OCI-LY7 (cell line): ENCODE results near the gene KRTAP10-5. TPM values are rescaled to one million over a fixed set of nuclear protein-coding genes. Genes with fewer than 3 reads are reported as not detected.

Experiments used
- BruUV-seq: library from RNA; stranded (reverse); fragments of 400-500 nt; replicated peaks from 2 replicates; lab custom pipeline; 2021; lab: Mats Ljungman, UMichigan
- CTCF ChIA-PET: fragments of 300-600 bp; sonication (Branson Sonifier 250); formaldehyde crosslinking; loops from one replicate; lab custom pipeline; 2022; ENCODE audit warnings: antibody characterized with exemption; ENCODE audit not compliant: unreplicated experiment; lab: Charles Lee
- POLR2A ChIA-PET: fragments of 300-600 bp; sonication (Branson Sonifier 250); formaldehyde crosslinking; loops from one replicate; lab custom pipeline; 2022; ENCODE audit warnings: antibody characterized with exemption; lab: Charles Lee
- DNase-seq: peaks from one replicate; pipeline ENCODE4 v3.0.0-alpha.2; 2015; ENCODE audit warnings: low spot score
- H2AFZ ChIP-seq: fragments of 200-600 bp; sonication (generic), shearing (Covaris generic); 2 replicates; pipeline ENCODE4 v1.6.1; 2014; ENCODE audit warnings: mild to moderate bottlenecking, antibody characterized with exemption, low read length, moderate library complexity
- H3K27ac ChIP-seq: fragments of 200-600 bp; sonication (generic); 2 replicates; pipeline ENCODE4 v1.5.1; 2014; ENCODE audit warnings: mixed run types, low read depth, mild to moderate bottlenecking, moderate library complexity, low read length, inconsistent platforms; ENCODE audit not compliant: poor library complexity, severe bottlenecking
- H3K36me3 ChIP-seq: fragments of 200-600 bp; sonication (generic); 2 replicates; pipeline ENCODE4 v1.6.1; 2014; ENCODE audit warnings: mild to moderate bottlenecking, antibody characterized with exemption, low read length, moderate library complexity, mixed read lengths; ENCODE audit not compliant: insufficient read depth
- H3K4me1 ChIP-seq: fragments of 200-600 bp; sonication (generic); 2 replicates; pipeline ENCODE4 v1.5.1; 2014; ENCODE audit warnings: mild to moderate bottlenecking, low read length; ENCODE audit not compliant: insufficient read depth, poor library complexity, severe bottlenecking
- H3K4me2 ChIP-seq: fragments of 200-600 bp; sonication (generic); 2 replicates; pipeline ENCODE4 v1.6.1; 2014; ENCODE audit warnings: mild to moderate bottlenecking, low read length
- H3K4me3 ChIP-seq: fragments of 200-600 bp; sonication (generic); 2 replicates; pipeline ENCODE4 v1.5.1; 2014; ENCODE audit warnings: mild to moderate bottlenecking, low read depth, low read length; ENCODE audit not compliant: poor library complexity, severe bottlenecking
- H3K79me2 ChIP-seq: fragments of 200-600 bp; sonication (generic); 2 replicates; pipeline ENCODE4 v1.6.1; 2016; ENCODE audit warnings: low read depth, mild to moderate bottlenecking, low read length, moderate library complexity, mixed read lengths; ENCODE audit not compliant: insufficient read depth
- H3K9me2 ChIP-seq: fragments of 200-600 bp; sonication (generic); 2 replicates; pipeline ENCODE4 v1.6.1; 2016; ENCODE audit warnings: mild to moderate bottlenecking, low read length, mixed read lengths; ENCODE audit not compliant: insufficient read depth
- H3K9me3 ChIP-seq: fragments of 200-600 bp; sonication (generic); 2 replicates; pipeline ENCODE4 v1.6.1; 2014; ENCODE audit warnings: mild to moderate bottlenecking, mixed run types, low read length, mixed read lengths
- H4K20me1 ChIP-seq: fragments of 200-600 bp; sonication (generic); 2 replicates; pipeline ENCODE4 v1.6.1; 2014; ENCODE audit warnings: mild to moderate bottlenecking, antibody characterized with exemption, low read length, moderate library complexity, mixed read lengths; ENCODE audit not compliant: insufficient read depth
- EZH2phosphoT487 ChIP-seq: fragments of 200-600 bp; sonication (generic); IDR thresholded peaks from 2 replicates; pipeline ENCODE4 v1.6.1; 2018; ENCODE audit warnings: low read depth, borderline replicate concordance, mild to moderate bottlenecking, mixed run types, antibody characterized with exemption, low read length, moderate library complexity, mixed read lengths
- intact Hi-C: fragments of 100-400 bp; cut with micrococcal nuclease; formaldehyde crosslinking; loops from one replicate; pipeline ENCODE4 v1.10.0; 2022; ENCODE audit not compliant: unreplicated experiment
- total RNA-seq, 2 experiments: library from RNA; depleted of rRNA in 1 of 2; stranded (reverse); fragments of >200 nt in 1 of 2; shearing (Covaris generic) in 1 of 2; gene quantifications; 2 replicates each; pipeline ENCODE4 v1.2.3, GENCODE V29; 2014 to 2022
- TF ChIP-seq, protein P1 (sequence below): fragments of 200-600 bp; sonication (generic); conservative IDR thresholded peaks from 2 replicates; pipeline ENCODE4 v1.5.1; 2014; ENCODE audit warnings: mild to moderate bottlenecking, antibody characterized with exemption, low read length, moderate library complexity, mixed read lengths

Gene KRTAP10-5
- total RNA-seq, 2 experiments from 2014 or later = not detected

DNA sequence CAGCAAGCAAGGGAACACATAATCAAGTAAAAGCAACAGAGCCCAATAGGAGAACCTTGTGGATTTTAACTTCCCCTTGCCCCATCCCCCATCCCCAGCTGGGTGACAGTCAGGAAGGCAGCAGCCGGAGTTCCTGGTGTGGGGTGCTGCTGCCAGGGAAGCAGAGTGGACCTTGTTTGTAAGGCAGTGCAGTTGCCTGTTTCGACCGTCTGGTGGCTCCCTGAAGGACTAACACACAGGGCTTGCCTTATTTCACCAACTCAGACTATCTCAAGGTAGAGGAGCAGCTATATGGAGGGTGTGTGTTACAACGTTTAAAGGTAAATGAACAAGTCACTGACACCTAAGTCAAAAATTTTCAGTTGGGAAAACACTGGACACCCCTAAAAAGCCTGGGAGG is 38.1 kb upstream of the KRTAP10-5 start:
- intact Hi-C loops = no loop called here
- DNase-seq = peak; percentile 5

GRCh38 chr21:44617071-44617501 is 36.7 kb upstream of the KRTAP10-5 start:
- DNase-seq = no peak
- Histone ChIP-seq H3K9me3 (peaks cover 13% of the 10 kb centered on the region; the same call in 1 of the 2 replicates), H3K4me1 (peaks cover 12% of the 10 kb centered on the region), H4K20me1 (no peaks in the 10 kb centered on the region), H3K9me2 (no peaks in the 10 kb centered on the region), H3K4me2 (no peak overlapping the region), H2AFZ (no peak overlapping the region), H3K27ac (no peak overlapping the region), H3K79me2 (no peaks in the 10 kb centered on the region), H3K36me3 (no peaks in the 10 kb centered on the region), H3K4me3 (no peak overlapping the region)
- intact Hi-C loops = no loop called here
- ChIA-PET POLR2A (no interaction called here), CTCF (no interaction called here)
- no TSS peak for BruUV-seq
- no peak for TF ChIP-seq EZH2phosphoT487
- TF ChIP-seq, protein P1, sequence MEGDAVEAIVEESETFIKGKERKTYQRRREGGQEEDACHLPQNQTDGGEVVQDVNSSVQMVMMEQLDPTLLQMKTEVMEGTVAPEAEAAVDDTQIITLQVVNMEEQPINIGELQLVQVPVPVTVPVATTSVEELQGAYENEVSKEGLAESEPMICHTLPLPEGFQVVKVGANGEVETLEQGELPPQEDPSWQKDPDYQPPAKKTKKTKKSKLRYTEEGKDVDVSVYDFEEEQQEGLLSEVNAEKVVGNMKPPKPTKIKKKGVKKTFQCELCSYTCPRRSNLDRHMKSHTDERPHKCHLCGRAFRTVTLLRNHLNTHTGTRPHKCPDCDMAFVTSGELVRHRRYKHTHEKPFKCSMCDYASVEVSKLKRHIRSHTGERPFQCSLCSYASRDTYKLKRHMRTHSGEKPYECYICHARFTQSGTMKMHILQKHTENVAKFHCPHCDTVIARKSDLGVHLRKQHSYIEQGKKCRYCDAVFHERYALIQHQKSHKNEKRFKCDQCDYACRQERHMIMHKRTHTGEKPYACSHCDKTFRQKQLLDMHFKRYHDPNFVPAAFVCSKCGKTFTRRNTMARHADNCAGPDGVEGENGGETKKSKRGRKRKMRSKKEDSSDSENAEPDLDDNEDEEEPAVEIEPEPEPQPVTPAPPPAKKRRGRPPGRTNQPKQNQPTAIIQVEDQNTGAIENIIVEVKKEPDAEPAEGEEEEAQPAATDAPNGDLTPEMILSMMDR = no peak

More for the DNA sequence above, 38.1 kb upstream of the KRTAP10-5 start:
- no peak overlapping the region for H3K4me3 ChIP-seq
- peak overlapping the region; percentile 62 for H2AFZ ChIP-seq
- BruUV-seq = no TSS peak
- H3K9me3 ChIP-seq = peaks cover 19% of the 10 kb centered on the region
- H3K9me2 ChIP-seq = no peaks in the 10 kb centered on the region
- CTCF ChIA-PET = no interaction called here
- H3K79me2 ChIP-seq = no peaks in the 10 kb centered on the region
- no peak for TF ChIP-seq EZH2phosphoT487
- TF ChIP-seq, protein P1 = no peak
- POLR2A ChIA-PET = interaction anchor here (1.2 kb wide), 1 partner anchor 980 kb away, joined by 6 read pairs; no protein-coding TSS in a partner anchor
- H3K4me1 ChIP-seq = peaks cover 12% of the 10 kb centered on the region
- H3K36me3 ChIP-seq = no peaks in the 10 kb centered on the region
- H3K4me2 ChIP-seq = 0 out of 2 replicates have a peak overlapping the region, but pooled peaks have one; percentile 6
- no peak overlapping the region for H3K27ac ChIP-seq
- H4K20me1 ChIP-seq = no peaks in the 10 kb centered on the region

- Histone ChIP-seq H3K9me3 (peaks cover 13% of the 10 kb centered on the region; the same call in 1 of the 2 replicates), H3K4me3 (no peak overlapping the region), H3K9me2 (no peaks in the 10 kb centered on the region), H3K36me3 (no peaks in the 10 kb centered on the region), H4K20me1 (no peaks in the 10 kb centered on the region), H3K4me2 (no peak overlapping the region), H3K4me1 (peaks cover 12% of the 10 kb centered on the region), H3K79me2 (no peaks in the 10 kb centered on the region), H2AFZ (no peak overlapping the region), H3K27ac (no peak overlapping the region)
- BruUV-seq = no TSS peak
- DNase-seq = no peak
- ChIA-PET POLR2A (no interaction called here), CTCF (no interaction called here)
- TF ChIP-seq, protein P1 = no peak
- no peak for TF ChIP-seq EZH2phosphoT487
- intact Hi-C loops = no loop called here
These were observed 36.2 kb upstream of the KRTAP10-5 start for GRCh38 chr21:44616591-44616926.
